Adrenal gland (tissue), 5 donors: ENCODE data around the gene NUMA1.

ENCODE experiments used
- POLR2A ChIP-seq, 2 donors: fragments of 450-650 bp; IDR thresholded peaks; one replicate each; pipeline ENCODE4 v1.6.1; 2017; ENCODE audit warnings: antibody characterized with exemption in 2 of 2, mild to moderate bottlenecking in 2 of 2, moderate library complexity in 1 of 2
- TF ChIP-seq, protein P1 (sequence below), 6 experiments: fragments of 450-650 bp in 4 of 6; fragments of 200-600 bp in 2 of 6; sonication (generic) in 1 of 6; IDR thresholded peaks; 1 replicate in 5 of 6; 2 replicates in 1 of 6; pipeline versions ENCODE4 v1.5.1 to v1.8.0; 2016 to 2021; ENCODE audit warnings: antibody characterized with exemption in 6 of 6, mild to moderate bottlenecking in 2 of 6, moderate library complexity in 1 of 6
- donor health status: DM: no; HTN: no; CAD: no.

DNA sequence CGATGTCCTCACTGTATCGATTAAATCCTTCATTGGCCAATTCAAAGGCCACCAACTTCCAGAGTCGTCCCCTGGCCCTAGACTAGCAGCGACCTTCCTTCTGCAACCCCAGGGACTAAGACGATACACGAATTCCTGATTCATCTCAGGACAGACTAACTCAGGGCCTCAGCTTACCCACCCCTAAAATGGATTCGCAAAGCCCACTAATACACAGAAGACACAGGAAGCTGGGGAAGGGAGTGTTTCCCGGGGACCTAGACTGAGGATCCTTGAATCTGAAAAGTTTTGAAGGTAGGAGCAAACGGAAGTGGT is 22.2 kb upstream of the NUMA1 start:
- TF ChIP-seq, protein P1, sequence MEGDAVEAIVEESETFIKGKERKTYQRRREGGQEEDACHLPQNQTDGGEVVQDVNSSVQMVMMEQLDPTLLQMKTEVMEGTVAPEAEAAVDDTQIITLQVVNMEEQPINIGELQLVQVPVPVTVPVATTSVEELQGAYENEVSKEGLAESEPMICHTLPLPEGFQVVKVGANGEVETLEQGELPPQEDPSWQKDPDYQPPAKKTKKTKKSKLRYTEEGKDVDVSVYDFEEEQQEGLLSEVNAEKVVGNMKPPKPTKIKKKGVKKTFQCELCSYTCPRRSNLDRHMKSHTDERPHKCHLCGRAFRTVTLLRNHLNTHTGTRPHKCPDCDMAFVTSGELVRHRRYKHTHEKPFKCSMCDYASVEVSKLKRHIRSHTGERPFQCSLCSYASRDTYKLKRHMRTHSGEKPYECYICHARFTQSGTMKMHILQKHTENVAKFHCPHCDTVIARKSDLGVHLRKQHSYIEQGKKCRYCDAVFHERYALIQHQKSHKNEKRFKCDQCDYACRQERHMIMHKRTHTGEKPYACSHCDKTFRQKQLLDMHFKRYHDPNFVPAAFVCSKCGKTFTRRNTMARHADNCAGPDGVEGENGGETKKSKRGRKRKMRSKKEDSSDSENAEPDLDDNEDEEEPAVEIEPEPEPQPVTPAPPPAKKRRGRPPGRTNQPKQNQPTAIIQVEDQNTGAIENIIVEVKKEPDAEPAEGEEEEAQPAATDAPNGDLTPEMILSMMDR (IDR thresholded peaks at IDR 0.05): no peak
- TF ChIP-seq POLR2A (IDR thresholded peaks at IDR 0.05): no peak
